Adrenal gland (tissue), 12 donors: ENCODE measurements around the gene YTHDC2. TPM values are rescaled to one million over a fixed set of nuclear protein-coding genes. Genes with fewer than 3 reads are reported as not detected.

ENCODE experiments used
- DNase-seq, 7 donors: peaks; one replicate each; pipeline ENCODE4 v3.0.0-alpha.2; 2019 to 2020
- H3K27ac ChIP-seq, 5 donors: fragments of 200-600 bp; sonication (generic) in 4 of 5; 1 replicate in 3 of 5; 2 replicates in 2 of 5; pipeline versions ENCODE4 v1.5.1 to v1.8.0; 2016 to 2020; ENCODE audit warnings: mild to moderate bottlenecking in 1 of 5
- H3K27me3 ChIP-seq: fragments of 200-600 bp; 2 replicates; pipeline ENCODE4 v1.8.0; 2021
- H3K36me3 ChIP-seq, 2 donors: fragments of 200-600 bp; replicated peaks in 1 of 2; 1 replicate in 1 of 2; 2 replicates in 1 of 2; pipeline versions ENCODE4 v1.5.1 to v1.8.0; 2018 to 2022
- H3K4me1 ChIP-seq, 2 donors: fragments of 200-600 bp; replicated peaks in 1 of 2; 1 replicate in 1 of 2; 2 replicates in 1 of 2; pipeline versions ENCODE4 v1.5.1 to v1.8.0; 2018 to 2021
- H3K4me3 ChIP-seq, 4 donors: fragments of 200-600 bp; sonication (generic) in 3 of 4; one replicate each; pipeline ENCODE4 v1.5.1; 2016 to 2018
- H3K9me3 ChIP-seq, 3 donors: fragments of 200-600 bp; sonication (generic) in 1 of 3; replicated peaks in 1 of 3; 1 replicate in 2 of 3; 2 replicates in 1 of 3; pipeline versions ENCODE4 v1.5.1 to v1.8.0; 2016 to 2021
- POLR2A ChIP-seq, 2 donors: fragments of 450-650 bp; IDR thresholded peaks; one replicate each; pipeline ENCODE4 v1.6.1; 2017; ENCODE audit warnings: antibody characterized with exemption in 2 of 2, mild to moderate bottlenecking in 2 of 2, moderate library complexity in 1 of 2
- WGBS, 4 donors: extraction: QIAGEN DNeasy Blood & Tissue Kit in 2 of 4; methylation state at CpG; one replicate each; pipeline versions ENCODE4 v1.1.5 to v1.1.7; 2013 to 2017; 5-methylcytosine and 5-hydroxymethylcytosine counted together
- intact Hi-C, 2 donors: fragments of 100-400 bp; cut with DNase I; formaldehyde crosslinking; loops; one replicate each; pipeline versions ENCODE4 v1.14.1 to v1.15.0; 2022 to 2023
- polyA plus RNA-seq, 3 donors: library from polyadenylated mRNA; stranded (reverse); fragments of 200-250 nt in 2 of 3; fragments of 350-450 nt in 1 of 3; fragmentation: Illumina TruSeq in 1 of 3; extraction: RNeasy Lipid Tissue Mini Kit (QIAGEN cat#74804) in 1 of 3; gene quantifications; one replicate each; pipeline ENCODE4 v1.2.3, GENCODE V29; 2013 to 2014
- total RNA-seq, 9 donors: library from RNA; depleted of rRNA in 4 of 9; stranded (reverse); fragments of >200 nt in 4 of 9; fragments of 120-200 nt in 1 of 9; fragmentation: NEBNext Ultra II Directional in 1 of 9; extraction: Animal tissue kit (Norgen Biotek cat#: 25700) in 1 of 9; gene quantifications; one replicate each; pipeline versions ENCODE4 v1.1.0 to v1.2.4, GENCODE V29; 2013 to 2023
- TF ChIP-seq, protein P1 (sequence below), 6 experiments: fragments of 450-650 bp in 4 of 6; fragments of 200-600 bp in 2 of 6; sonication (generic) in 1 of 6; IDR thresholded peaks; 1 replicate in 5 of 6; 2 replicates in 1 of 6; pipeline versions ENCODE4 v1.5.1 to v1.8.0; 2016 to 2021; ENCODE audit warnings: antibody characterized with exemption in 6 of 6, mild to moderate bottlenecking in 2 of 6, moderate library complexity in 1 of 6
- donor health status: healthy with polysubstance abuse.
- donor health status: Bipolar disorder and iron deficiency.
- donor health status: DM: yes; HTN: yes; CAD: no.
- donor health status: DM: no; HTN: no; CAD: no.
- donor health status: DM: no; HTN: no; CAD: no.
- donor health status: DM: yes; HTN: yes; CAD: no.

The YTHDC2 gene
- total and polyA plus RNA-seq, 12 donors: 10.3 to 34.9 (median 23.6) TPM

DNA sequence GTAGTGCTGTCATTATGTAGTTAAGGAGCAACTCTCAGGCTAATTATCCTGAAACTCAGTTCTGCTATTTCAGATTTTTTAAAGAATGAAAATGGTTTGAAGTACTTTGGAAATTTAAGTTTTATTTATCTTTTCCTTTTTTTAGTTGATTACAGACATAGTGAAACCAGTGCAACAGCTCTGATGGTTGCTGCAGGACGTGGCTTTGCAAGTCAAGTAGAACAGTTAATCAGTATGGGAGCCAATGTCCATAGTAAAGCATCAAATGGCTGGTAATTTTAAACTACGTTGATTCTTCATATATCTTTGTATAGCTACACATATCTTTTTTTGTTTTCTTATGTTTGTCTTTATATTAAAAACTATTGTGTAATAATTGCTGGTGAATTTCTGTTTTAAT lies 34.9 kb downstream of the YTHDC2 start:
- Histone ChIP-seq H3K36me3 (peaks cover 0 to 28% of the 10 kb centered on the region in 2 donors), H3K4me3 (no peak overlapping the region), H3K4me1 (peaks cover 4 to 13% of the 10 kb centered on the region in 2 donors), H3K27ac (no peak overlapping the region), H3K9me3 (no peaks in the 10 kb centered on the region), H3K27me3 (no peaks in the 10 kb centered on the region)
- intact Hi-C loops: no loop called here
- no peak for DNase-seq
- TF ChIP-seq, protein P1, sequence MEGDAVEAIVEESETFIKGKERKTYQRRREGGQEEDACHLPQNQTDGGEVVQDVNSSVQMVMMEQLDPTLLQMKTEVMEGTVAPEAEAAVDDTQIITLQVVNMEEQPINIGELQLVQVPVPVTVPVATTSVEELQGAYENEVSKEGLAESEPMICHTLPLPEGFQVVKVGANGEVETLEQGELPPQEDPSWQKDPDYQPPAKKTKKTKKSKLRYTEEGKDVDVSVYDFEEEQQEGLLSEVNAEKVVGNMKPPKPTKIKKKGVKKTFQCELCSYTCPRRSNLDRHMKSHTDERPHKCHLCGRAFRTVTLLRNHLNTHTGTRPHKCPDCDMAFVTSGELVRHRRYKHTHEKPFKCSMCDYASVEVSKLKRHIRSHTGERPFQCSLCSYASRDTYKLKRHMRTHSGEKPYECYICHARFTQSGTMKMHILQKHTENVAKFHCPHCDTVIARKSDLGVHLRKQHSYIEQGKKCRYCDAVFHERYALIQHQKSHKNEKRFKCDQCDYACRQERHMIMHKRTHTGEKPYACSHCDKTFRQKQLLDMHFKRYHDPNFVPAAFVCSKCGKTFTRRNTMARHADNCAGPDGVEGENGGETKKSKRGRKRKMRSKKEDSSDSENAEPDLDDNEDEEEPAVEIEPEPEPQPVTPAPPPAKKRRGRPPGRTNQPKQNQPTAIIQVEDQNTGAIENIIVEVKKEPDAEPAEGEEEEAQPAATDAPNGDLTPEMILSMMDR (IDR thresholded peaks at IDR 0.05): no peak
- TF ChIP-seq POLR2A (IDR thresholded peaks at IDR 0.05): no peak
- WGBS, 4 donors: 68 to 99% (median 94%) methylated on average over 2 of the region's 2 CpGs

- intact Hi-C loops: no loop called here
These were observed 38.6 kb downstream of the YTHDC2 start for GRCh38 chr5:113552137-113552536.

DNA sequence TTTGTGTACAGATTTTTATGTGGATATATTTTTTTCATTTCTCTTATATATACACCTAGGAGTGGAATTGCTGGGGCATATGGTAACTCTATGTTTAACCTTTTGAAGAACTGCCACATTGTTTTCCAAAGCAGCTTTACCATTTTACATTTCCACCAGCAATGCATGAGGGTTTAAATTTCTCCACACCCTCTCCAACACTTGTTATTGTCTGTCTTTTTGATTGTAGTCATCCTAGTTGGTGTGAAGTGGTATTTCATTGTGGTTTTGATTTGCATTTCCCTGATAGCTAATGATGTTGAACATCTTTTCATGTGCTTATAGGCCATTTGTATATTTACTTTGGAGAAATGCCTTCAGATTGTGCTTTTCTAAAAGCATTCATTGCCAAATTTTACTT lies 39.1 kb downstream of the YTHDC2 start:
- no peak for DNase-seq
- Histone ChIP-seq H3K9me3 (no peaks in the 10 kb centered on the region), H3K36me3 (peaks cover 0 to 31% of the 10 kb centered on the region in 2 donors), H3K4me3 (no peak overlapping the region), H3K27me3 (no peaks in the 10 kb centered on the region), H3K27ac (no peak overlapping the region), H3K4me1 (no peaks in the 10 kb centered on the region)
- intact Hi-C loops: no loop called here
- TF ChIP-seq, protein P1 (IDR thresholded peaks at IDR 0.05): no peak

More at GRCh38 chr5:113552137-113552536, 38.6 kb downstream of the YTHDC2 start:
- TF ChIP-seq POLR2A (IDR thresholded peaks at IDR 0.05): no peak
- TF ChIP-seq, protein P1 (IDR thresholded peaks at IDR 0.05): no peak
- no peak overlapping the region for H3K27ac ChIP-seq
- H3K9me3 ChIP-seq: no peaks in the 10 kb centered on the region
- H3K36me3 ChIP-seq: peaks cover 0 to 31% of the 10 kb centered on the region in 2 donors
- no peak for DNase-seq
- no peaks in the 10 kb centered on the region for H3K27me3 ChIP-seq
- H3K4me1 ChIP-seq: peaks cover 0 to 3% of the 10 kb centered on the region in 2 donors
- H3K4me3 ChIP-seq: no peak overlapping the region
- WGBS, 4 donors: 86 to 97% (median 93%) methylated on average over 1 of the region's 1 CpG

DNA sequence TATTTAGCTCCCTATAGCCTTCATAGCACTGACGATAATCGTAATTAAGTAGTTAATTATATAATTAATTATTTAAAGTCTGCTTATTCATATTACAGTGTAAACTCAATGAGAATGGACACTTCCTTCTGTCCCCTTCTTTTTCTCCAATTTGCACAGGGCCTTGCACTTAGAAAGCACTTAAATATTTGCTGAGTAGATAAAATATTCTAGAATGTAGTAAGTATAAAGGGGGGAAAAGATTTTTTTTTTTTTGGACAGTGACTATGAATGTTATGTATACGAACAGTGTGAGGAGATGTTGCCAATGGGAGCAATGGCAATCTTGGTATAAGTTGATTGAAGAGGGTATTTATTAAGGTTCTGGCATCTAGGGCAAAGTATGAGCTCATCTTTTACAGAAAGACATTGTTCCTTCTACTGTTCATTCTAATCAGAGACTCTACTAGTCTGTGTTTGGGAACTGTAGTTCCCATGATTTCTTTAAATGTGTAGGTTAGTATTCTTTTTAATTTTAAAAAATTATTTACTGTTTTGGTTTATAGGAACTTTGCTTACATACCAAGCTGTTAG lies 49.4 kb downstream of the YTHDC2 start:
- intact Hi-C loops: no loop called here
- Histone ChIP-seq H3K36me3 (peaks cover 0 to 30% of the 10 kb centered on the region in 2 donors), H3K27ac (no peak overlapping the region), H3K4me3 (no peak overlapping the region), H3K4me1 (no peaks in the 10 kb centered on the region), H3K9me3 (no peaks in the 10 kb centered on the region), H3K27me3 (no peaks in the 10 kb centered on the region)
- DNase-seq: no peak
- TF ChIP-seq, protein P1 (IDR thresholded peaks at IDR 0.05): no peak
- TF ChIP-seq POLR2A (IDR thresholded peaks at IDR 0.05): no peak
- WGBS, 4 donors: 95 to 100% (median 97%) methylated on average over 3 of the region's 3 CpGs
